Femur (tissue), 1 donor: Measurements from ENCODE around the gene FUT7.

ENCODE experiments used
- DNase-seq: peaks from one replicate; pipeline ENCODE4 v3.0.0-alpha.2; 2017

FUT7 gene

DNA sequence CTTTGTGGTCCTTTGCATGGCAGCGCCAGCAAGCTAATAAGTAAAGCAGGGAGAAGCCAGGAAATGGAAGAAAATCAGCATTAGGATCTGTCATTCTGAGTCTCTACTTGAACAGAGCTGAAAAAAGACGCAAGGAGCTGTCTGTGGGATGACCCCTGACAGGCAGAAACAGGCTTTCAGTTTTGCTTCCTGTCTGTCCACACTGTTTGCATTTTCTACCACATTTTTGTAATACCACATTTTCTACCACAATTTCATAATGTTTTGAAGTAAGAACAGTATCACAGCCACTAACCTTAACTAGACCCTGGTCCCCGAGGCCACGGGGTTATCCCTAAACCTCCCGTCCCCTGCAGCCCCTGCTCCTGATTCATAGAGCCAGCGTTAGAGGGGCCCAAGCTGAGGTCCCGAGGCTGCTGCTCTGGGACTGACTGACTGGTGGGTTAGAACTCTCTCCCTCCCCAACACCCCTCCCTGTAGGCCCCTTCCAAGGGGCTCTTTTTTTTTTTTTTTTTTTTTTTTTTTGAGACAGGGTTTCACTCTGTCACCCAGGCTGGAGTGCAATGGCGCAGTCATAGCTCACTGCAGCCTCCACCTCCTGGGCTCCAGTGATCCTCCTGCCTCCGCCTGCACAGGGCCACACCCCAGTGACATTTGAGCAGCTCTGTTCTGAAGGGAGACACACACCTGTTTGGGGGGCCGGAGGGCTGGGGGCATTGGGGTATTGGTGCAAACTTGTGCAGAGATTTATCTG lies 31.5 kb downstream of the FUT7 start:
- DNase-seq, result no peak

- no peak for DNase-seq
Measured at GRCh38 chr9:136997830-136998234, 34.1 kb downstream of the FUT7 start.

GRCh38 chr9:136997371-136997770 lies 34.5 kb downstream of the FUT7 start:
- DNase-seq, result no peak

DNA sequence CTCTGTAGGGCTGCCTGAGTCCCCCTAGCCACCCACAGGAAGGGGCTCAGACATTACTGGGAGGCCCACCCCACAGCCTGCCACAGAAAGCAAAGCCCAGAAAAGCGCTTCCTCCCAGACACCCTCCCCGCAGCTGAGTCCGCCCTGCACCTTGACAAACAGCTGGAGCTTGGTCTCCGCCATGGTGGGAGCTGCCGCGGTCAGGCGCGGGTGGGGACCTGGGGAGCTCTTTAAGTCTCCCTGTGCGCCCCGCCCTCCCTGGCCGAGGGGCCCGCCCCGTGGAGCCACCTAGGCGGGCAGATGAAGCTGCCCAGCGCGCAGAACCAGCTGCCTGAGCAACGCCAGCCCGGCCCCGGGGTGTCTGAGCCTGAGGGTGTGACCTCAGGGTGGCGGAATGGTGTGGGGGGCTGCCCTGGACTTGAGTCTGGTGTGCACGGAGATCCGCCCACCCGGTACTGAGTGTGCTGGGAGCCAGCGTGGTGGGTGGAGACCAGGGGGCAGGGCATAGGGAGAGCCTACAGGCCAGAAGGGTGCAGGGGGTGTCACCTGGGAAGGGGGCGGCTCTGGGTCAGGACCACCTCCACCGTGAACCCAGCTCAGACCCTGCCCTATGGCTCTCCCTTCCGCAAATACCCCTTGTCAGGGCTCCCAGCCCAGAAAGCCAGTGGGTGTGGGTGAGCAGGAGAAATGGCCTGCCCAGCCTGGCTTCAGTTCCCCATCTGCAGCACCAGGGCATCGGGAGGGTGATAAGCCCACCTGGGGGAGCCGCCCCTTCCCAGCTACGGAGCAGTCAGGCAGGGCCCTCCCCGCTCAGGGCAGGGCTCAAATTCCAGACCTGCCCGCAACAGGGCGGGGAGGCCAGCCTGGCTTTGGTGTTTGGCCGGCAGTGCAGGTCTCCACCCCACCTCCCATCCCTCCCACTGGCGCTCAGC lies 35.3 kb downstream of the FUT7 start, which contains the start of gene CLIC3:
Gene CLIC3, minus strand, starts transcription at position 208 of the 932 bp plus-strand sequence. Its CDS starts 25 bp downstream, at position 183.
- DNase-seq, result no peak

DNA sequence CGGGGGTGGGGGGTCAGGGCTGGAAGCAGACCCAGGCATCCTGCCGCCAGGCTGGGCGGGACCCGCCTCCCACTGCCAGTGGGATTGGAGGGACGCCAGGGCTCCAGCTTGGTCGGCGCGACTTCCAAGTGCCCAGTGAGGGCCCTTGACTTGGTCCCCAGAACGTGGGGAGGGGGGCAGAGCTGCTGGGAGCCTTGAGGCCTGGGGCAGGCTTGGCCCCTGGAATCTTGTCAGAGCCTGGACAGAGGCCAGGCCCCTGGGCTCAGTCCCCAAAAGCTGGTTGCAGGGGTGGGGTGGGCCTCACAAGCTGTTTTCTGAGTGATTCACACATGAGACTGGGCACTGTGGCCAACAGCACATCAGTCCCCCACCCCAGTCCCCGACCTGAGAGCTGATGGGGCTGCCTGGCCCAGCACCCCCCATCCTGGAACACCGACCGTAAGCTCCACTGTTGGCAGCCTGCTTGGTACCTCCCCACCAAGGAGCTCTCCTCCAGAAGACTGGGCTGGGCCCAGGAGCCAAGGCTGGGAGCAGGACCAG lies 36.0 kb downstream of the FUT7 start:
- peak; percentile 63 for DNase-seq

DNA sequence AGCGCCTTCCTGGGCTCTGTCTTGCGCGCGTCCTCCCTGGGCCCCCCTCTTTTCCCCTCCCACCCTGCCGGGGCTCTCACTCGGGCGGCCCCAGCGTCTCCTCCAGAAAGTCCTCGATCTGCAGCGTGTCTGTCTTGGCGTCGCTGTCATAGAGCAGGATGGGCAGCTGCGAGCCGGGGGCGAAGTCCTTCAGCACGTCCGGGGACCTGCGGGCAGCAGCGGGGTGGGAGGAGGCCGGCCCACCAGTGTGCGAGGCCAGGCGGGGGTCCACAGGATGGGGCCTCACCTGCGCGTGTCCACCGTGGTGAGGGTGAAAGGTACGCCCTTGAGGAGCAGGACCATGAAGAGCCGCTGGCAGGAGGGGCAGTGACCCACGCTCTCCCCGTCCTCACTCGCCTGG lies 36.5 kb downstream of the FUT7 start:
- no peak for DNase-seq

GRCh38 chr9:136994888-136995230 lies 37.0 kb downstream of the FUT7 start:
- no peak for DNase-seq

DNA sequence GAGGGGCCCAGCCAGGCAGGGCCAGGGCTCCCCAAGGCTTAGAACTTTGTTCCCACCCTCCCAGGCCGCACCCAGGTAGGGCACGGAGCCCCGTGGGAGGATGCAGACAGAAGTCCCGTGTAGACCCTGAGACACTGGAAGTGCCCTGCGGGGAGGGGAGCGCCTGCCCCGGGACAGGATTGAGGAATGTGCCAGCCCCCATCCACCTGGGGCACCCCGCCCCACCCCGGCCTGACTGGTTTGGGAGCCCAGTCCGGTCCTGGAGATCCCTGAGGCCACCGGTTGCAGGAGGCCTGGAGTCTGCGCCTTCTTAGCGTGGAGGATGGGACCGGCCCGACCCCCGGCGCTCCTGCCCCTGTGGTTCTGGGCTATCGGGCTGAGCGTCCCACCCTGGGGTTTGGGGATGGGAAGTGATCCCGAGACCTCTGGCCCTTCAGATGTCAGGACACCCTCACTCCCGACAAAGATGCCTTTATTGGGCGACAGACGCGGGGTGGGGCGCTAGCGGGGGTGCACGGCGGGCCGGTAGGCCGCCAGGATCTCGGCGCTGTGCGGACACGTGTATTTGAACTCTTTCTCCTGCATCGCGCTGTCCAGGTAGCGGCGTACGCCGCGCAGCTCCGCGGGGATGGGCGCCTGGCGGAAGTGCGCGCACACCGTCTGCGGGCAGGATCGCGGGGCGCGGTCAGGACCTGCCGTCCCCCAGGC lies 37.6 kb downstream of the FUT7 start:
- DNase-seq, result no peak

GRCh38 chr9:136992819-136993369 lies 39.0 kb downstream of the FUT7 start:
- DNase-seq, result no peak

GRCh38 chr9:136991993-136992818 lies 39.7 kb downstream of the FUT7 start, which contains the start of gene PAXX:
TSS of gene PAXX (plus strand) at chr9:136992422. CDS start at chr9:136992444, 22 bp downstream.
- peak; percentile 93 for DNase-seq

DNA sequence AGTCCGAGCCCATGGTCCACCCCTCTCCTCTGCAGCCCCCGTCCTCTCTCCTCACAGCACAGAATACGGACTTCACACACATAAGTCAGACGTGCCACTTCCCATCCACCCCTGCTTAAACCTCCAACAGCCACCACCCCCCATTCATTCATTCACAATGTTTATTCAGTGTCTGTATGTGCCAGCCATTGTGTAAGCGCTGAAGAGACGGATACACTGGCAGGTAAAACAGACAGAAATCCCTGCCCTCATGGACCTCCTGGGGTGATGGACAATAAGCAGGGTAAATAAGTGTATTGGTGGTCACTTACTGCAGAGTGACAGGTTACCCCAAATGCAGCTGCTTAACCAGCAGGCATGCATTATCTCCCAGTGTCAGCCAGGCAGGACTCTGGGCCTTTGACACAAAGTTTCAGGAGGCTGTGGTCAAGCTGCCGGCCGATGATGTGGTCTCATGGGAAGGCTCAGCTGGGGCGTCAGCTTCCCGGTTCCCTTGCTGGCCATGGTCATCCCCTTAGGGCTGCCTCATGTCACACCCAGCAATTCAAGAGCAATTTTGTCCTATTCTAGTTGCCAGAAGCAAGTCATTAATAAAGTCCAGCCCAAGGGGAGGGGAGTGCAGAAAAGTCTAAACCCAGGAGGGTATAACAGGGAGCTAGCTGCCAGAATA lies 41.5 kb downstream of the FUT7 start:
- DNase-seq, result no peak

DNA sequence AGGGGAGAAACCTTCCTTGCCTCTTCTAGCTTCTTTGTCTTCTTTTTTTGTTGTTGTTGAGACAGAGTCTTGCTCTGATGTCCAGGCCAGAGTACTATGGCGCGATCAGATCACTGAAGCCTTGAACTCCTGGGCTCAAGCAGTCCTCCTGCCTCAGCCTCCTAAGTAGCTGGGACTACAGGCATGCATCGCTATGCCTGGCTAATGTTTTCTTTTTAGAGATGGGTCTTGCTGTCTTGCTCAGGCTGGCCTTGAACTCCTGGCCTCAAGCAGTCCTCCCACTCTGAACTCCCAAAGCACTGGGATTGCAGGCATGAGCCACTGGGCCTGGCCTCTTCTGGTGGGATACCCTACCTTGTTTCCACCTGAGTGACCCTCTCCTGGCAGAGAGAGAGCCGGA lies 43.0 kb downstream of the FUT7 start:
- DNase-seq, result no peak

DNA sequence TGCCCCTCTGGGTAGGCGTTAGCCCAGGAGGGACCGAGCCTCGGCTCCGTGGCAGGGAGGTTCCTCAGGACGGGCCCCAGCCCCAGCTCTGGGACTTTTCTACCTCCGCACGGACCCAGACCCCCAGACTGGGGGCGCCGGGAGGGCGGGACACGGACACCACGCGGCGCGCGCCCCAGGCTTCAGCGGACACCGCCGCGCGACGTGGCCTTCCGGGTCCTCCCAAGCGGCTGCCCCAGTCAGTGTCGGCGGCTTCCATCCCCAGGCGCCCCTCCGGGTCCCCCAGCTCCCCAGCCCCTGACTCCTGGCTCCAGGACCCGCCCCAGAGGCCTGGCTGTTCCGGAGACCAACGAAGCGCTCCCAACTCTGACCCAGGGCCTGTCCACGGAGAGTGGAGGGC lies 46.0 kb downstream of the FUT7 start:
- no peak for DNase-seq

DNA sequence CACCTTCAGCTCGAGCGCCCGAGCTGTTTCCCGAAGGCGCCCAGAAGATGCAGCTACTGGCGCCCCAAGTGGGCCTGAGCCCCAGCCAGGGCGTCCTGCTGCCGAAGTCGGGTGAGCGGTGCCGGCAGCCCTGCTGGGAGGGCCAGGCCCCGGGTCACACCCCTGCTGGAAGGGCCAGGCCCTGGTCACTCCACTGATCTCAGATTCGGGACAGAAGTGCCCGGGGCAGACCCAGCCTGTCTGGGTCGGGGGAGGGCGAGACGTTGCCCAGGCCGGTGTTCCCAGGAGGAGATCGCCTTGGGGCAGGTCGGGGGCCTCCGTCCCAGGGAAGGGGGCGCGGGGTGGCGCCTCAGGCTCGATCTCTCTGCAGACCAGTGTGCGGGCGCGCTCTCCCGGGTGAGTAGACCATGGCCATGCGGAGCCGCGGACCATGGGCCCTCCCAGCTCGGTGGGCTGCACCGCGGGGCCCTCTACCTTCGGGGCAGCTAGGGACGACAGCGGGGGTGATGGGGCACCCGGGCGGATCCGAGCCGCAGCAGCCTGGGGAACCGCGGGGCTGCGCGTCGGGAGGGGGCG lies 46.8 kb downstream of the FUT7 start:
- no peak for DNase-seq

- no peak for DNase-seq
Measured at GRCh38 chr9:136984464-136985026, 47.3 kb downstream of the FUT7 start.

- no peak for DNase-seq
Measured at GRCh38 chr9:136983656-136984314, 48.1 kb downstream of the FUT7 start.

- DNase-seq, result no peak
Measured at GRCh38 chr9:136983167-136983566, 48.7 kb downstream of the FUT7 start.

DNA sequence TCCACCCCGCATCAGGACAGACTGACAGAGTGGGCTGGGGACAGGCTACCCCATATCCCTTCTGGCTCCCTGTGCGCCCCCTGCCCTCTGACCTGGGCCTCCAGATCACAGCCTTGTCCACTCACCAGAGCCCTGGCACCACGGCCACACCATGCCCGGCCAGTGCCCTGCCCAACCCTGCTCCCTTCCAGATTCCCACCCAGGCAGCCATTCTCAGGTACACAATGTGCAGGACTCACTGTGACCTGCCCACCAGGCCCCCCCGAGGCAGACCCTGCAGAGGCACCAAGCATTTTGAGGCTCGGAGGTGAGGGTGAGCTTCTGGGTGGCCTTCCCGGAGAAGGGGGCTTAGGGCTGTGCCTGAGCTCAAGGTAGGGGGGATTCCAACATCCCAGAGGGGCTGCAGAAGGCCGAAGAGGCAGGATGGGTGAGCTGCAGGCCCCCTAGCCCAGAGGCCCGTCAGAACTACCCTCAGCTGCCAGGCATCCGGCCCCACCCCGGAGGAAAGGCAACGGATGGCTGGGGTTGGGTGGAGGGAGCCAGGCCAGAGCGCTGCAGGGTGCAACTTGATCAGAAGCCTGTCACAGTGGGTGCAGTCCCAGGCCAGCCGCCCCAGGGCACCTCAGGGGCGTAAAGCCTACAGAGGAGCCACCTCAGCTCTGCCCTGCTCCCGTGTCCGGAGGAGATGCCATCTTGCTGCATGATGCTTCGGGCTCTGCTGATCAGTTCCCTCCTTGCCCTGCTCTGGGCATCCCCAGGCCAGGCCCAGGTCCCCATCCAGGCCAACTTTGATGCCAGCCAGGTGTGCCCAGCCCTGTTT lies 49.4 kb downstream of the FUT7 start, which contains the start of gene LCNL1:
Gene LCNL1, plus strand, starts transcription at position 762 of the 820 bp plus-strand sequence. CDS start 594 bp downstream, outside the sequence.
- DNase-seq, result peak; percentile 18
